OCI-LY7 (cell line): ENCODE results near the gene ARHGEF17. TPM values are rescaled to one million over a fixed set of nuclear protein-coding genes. Genes with fewer than 3 reads are reported as not detected.
A peak's percentile ranks its signal among the peaks of the same experiment; 100 is the strongest.

Source experiments
- BruUV-seq: library from RNA; stranded (reverse); fragments of 400-500 nt; replicated peaks from 2 replicates; lab custom pipeline; 2021; lab: Mats Ljungman, UMichigan
- CTCF ChIA-PET: fragments of 300-600 bp; sonication (Branson Sonifier 250); formaldehyde crosslinking; loops from one replicate; lab custom pipeline; 2022; ENCODE audit warnings: antibody characterized with exemption; ENCODE audit not compliant: unreplicated experiment; lab: Charles Lee
- POLR2A ChIA-PET: fragments of 300-600 bp; sonication (Branson Sonifier 250); formaldehyde crosslinking; loops from one replicate; lab custom pipeline; 2022; ENCODE audit warnings: antibody characterized with exemption; lab: Charles Lee
- DNase-seq: peaks from one replicate; pipeline ENCODE4 v3.0.0-alpha.2; 2015; ENCODE audit warnings: low spot score
- H2AFZ ChIP-seq: fragments of 200-600 bp; sonication (generic), shearing (Covaris generic); 2 replicates; pipeline ENCODE4 v1.6.1; 2014; ENCODE audit warnings: mild to moderate bottlenecking, antibody characterized with exemption, low read length, moderate library complexity
- H3K27ac ChIP-seq: fragments of 200-600 bp; sonication (generic); 2 replicates; pipeline ENCODE4 v1.5.1; 2014; ENCODE audit warnings: mixed run types, low read depth, mild to moderate bottlenecking, moderate library complexity, low read length, inconsistent platforms; ENCODE audit not compliant: poor library complexity, severe bottlenecking
- H3K36me3 ChIP-seq: fragments of 200-600 bp; sonication (generic); 2 replicates; pipeline ENCODE4 v1.6.1; 2014; ENCODE audit warnings: mild to moderate bottlenecking, antibody characterized with exemption, low read length, moderate library complexity, mixed read lengths; ENCODE audit not compliant: insufficient read depth
- H3K4me1 ChIP-seq: fragments of 200-600 bp; sonication (generic); 2 replicates; pipeline ENCODE4 v1.5.1; 2014; ENCODE audit warnings: mild to moderate bottlenecking, low read length; ENCODE audit not compliant: insufficient read depth, poor library complexity, severe bottlenecking
- H3K4me2 ChIP-seq: fragments of 200-600 bp; sonication (generic); 2 replicates; pipeline ENCODE4 v1.6.1; 2014; ENCODE audit warnings: mild to moderate bottlenecking, low read length
- H3K4me3 ChIP-seq: fragments of 200-600 bp; sonication (generic); 2 replicates; pipeline ENCODE4 v1.5.1; 2014; ENCODE audit warnings: mild to moderate bottlenecking, low read depth, low read length; ENCODE audit not compliant: poor library complexity, severe bottlenecking
- H3K79me2 ChIP-seq: fragments of 200-600 bp; sonication (generic); 2 replicates; pipeline ENCODE4 v1.6.1; 2016; ENCODE audit warnings: low read depth, mild to moderate bottlenecking, low read length, moderate library complexity, mixed read lengths; ENCODE audit not compliant: insufficient read depth
- H3K9me2 ChIP-seq: fragments of 200-600 bp; sonication (generic); 2 replicates; pipeline ENCODE4 v1.6.1; 2016; ENCODE audit warnings: mild to moderate bottlenecking, low read length, mixed read lengths; ENCODE audit not compliant: insufficient read depth
- H3K9me3 ChIP-seq: fragments of 200-600 bp; sonication (generic); 2 replicates; pipeline ENCODE4 v1.6.1; 2014; ENCODE audit warnings: mild to moderate bottlenecking, mixed run types, low read length, mixed read lengths
- H4K20me1 ChIP-seq: fragments of 200-600 bp; sonication (generic); 2 replicates; pipeline ENCODE4 v1.6.1; 2014; ENCODE audit warnings: mild to moderate bottlenecking, antibody characterized with exemption, low read length, moderate library complexity, mixed read lengths; ENCODE audit not compliant: insufficient read depth
- CTCF ChIP-seq: fragments of 200-600 bp; sonication (generic); conservative IDR thresholded peaks from 2 replicates; pipeline ENCODE4 v1.5.1; 2014; ENCODE audit warnings: mild to moderate bottlenecking, antibody characterized with exemption, low read length, moderate library complexity, mixed read lengths
- EZH2phosphoT487 ChIP-seq: fragments of 200-600 bp; sonication (generic); IDR thresholded peaks from 2 replicates; pipeline ENCODE4 v1.6.1; 2018; ENCODE audit warnings: low read depth, borderline replicate concordance, mild to moderate bottlenecking, mixed run types, antibody characterized with exemption, low read length, moderate library complexity, mixed read lengths
- intact Hi-C: fragments of 100-400 bp; cut with micrococcal nuclease; formaldehyde crosslinking; loops from one replicate; pipeline ENCODE4 v1.10.0; 2022; ENCODE audit not compliant: unreplicated experiment
- total RNA-seq, 2 experiments: library from RNA; depleted of rRNA in 1 of 2; stranded (reverse); fragments of >200 nt in 1 of 2; shearing (Covaris generic) in 1 of 2; gene quantifications; 2 replicates each; pipeline ENCODE4 v1.2.3, GENCODE V29; 2014 to 2022

Gene ARHGEF17
- total RNA-seq, 2 experiments from 2014 or later, result 0.19 to 1.4 TPM

GRCh38 chr11:73295241-73295995, 12.7 kb upstream of the ARHGEF17 start:
- DNase-seq, result peak; percentile 80
- Histone ChIP-seq H3K9me2 (no peaks in the 10 kb centered on the region), H3K4me3 (no peak overlapping the region), H3K4me1 (no peaks in the 10 kb centered on the region), H3K27ac (no peak overlapping the region), H3K36me3 (no peaks in the 10 kb centered on the region), H4K20me1 (no peaks in the 10 kb centered on the region), H3K79me2 (no peaks in the 10 kb centered on the region), H2AFZ (no peak overlapping the region), H3K9me3 (no peaks in the 10 kb centered on the region), H3K4me2 (no peak overlapping the region)
- ChIA-PET CTCF (interaction anchor here (1.8 kb wide), 1 partner anchor 79 kb away, joined by 7 read pairs; no protein-coding TSS in a partner anchor), POLR2A (interaction anchor here (0.6 kb wide), 1 partner anchor 1062 kb away, joined by 3 read pairs; no protein-coding TSS in a partner anchor)
- intact Hi-C loops, result loop anchor here (1.0 kb wide), 1 partner anchor 40 kb away; no protein-coding TSS in a partner anchor
- no peak for TF ChIP-seq EZH2phosphoT487
- TF ChIP-seq CTCF, result peak; percentile 99
- BruUV-seq, result no TSS peak

DNA sequence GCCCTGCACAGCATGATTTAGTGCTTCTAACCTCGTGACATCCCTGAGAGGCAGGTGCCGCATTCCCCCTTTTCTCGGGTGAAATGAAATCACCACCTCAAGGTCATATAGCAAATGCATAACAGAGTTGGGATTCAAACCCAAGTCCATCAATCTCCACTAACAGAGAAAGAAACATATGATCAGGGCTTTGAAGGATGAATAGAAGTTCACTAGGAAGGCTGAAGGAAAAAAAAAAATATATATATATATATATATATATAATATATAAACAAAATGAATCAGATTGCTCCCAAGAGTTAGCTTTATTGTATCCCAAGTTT, 12.1 kb upstream of the ARHGEF17 start:
- H3K36me3 ChIP-seq, result no peaks in the 10 kb centered on the region
- H3K4me1 ChIP-seq, result no peaks in the 10 kb centered on the region
- H3K4me2 ChIP-seq, result no peak overlapping the region
- intact Hi-C loops, result loop anchor here (1.0 kb wide), 1 partner anchor 39 kb away; no protein-coding TSS in a partner anchor
- no TSS peak for BruUV-seq
- H3K27ac ChIP-seq, result no peak overlapping the region
- ChIA-PET CTCF (interaction anchor here (1.8 kb wide), 1 partner anchor 78 kb away, joined by 7 read pairs; no protein-coding TSS in a partner anchor), POLR2A (no interaction called here)
- no peaks in the 10 kb centered on the region for H3K9me2 ChIP-seq
- no peak overlapping the region for H2AFZ ChIP-seq
- H3K79me2 ChIP-seq, result no peaks in the 10 kb centered on the region
- no peak overlapping the region for H3K4me3 ChIP-seq
- no peak for TF ChIP-seq EZH2phosphoT487
- TF ChIP-seq CTCF, result no peak
- H3K9me3 ChIP-seq, result no peaks in the 10 kb centered on the region
- no peaks in the 10 kb centered on the region for H4K20me1 ChIP-seq
- no peak for DNase-seq
